ENCODE data around the gene IL12RB1.

- TF ChIP-seq POLR2AphosphoS5 (IDR thresholded peaks at IDR 0.05; ENCODE audit: low read depth, low read length) (no peak), POLR2A (IDR thresholded peaks at IDR 0.05; ENCODE audit: low read depth, low read length) (no peak)
Observed at GRCh38 chr19:18072335-18072734, 14.4 kb downstream of the IL12RB1 start.

Measured in GM12891 (cell line).